Stimulated activated CD4-positive, alpha-beta T cell treated with anti-CD3 and anti-CD28 coated beads, Interleukin-12 subunit alpha, Interleukin-12 subunit beta, amount 100 ng/mL, for 24 hours (primary cell): ENCODE data around the gene OSBPL9.
"Not testable (repeated sequence)": the region's sequence is repeated elsewhere in the genome, so short reads cannot be mapped to it uniquely, and the experiment has no call there.

ENCODE experiments used
- DNase-seq, 2 experiments: peaks; one replicate each; pipeline ENCODE4 v3.0.0-alpha.2; 2020; ENCODE audit warnings: low read depth in 2 of 2

Gene OSBPL9

DNA sequence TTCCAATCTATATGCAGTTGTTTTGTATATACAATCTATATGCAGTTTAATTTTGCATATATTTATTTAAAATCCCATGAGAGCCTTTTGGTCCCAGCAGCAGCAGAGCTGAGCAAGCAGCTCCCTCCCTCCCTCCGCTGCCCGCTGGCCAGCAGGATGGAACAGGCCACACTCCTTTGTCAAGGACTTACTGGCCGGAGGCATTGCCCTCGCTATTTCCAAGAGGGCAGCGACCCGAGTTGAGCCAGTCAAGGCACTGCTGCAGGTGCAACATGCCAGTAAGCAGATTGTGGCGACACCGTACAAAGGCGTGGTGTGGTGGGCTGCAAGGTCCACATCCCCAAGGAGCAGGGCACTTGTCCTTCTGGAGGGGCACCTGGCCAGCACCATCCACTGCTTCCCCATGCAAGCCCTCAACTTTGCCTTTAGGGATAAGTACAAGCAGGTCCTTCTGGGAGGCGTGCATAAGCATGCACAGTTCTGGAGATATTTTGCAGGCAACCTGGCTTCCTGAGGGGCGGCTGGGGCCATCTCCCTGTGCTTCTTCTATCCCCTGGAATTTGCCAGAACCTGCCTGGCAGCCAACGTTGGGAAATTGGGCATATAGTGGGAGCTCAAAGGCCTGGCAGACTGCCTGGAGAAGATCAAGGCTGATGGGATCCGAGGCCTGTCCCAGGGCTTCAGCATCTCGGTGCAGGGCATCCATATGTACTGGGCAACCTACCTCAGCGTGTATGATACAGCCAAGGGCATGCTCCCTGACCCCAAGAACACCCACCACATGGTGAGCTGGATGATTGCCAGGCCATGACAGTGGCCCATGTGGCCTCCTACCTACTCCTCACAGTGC is 92.2 kb downstream of the OSBPL9 start:
- DNase-seq, result no peak

DNA sequence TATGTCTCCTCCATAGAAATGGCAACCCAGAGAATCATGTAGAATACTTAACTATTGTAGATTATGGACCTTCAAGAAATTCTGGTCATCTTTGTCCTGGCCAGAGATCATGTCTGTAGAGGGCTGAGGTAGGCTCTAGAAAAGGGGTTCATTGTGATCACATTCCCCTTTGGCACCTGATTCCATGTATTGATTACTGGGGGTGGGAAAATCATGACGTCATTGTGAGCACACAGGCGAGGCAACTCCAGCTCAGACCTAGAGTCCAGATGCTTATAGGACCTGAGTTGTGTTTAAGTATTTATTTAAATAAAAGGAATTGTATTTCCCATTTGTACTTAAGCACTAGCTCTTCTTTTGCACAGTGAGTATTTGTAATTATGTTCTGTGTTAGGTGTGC is 93.1 kb downstream of the OSBPL9 start:
- DNase-seq, result no peak

- DNase-seq, result no peak
Measured at GRCh38 chr1:51712590-51712989, 95.7 kb downstream of the OSBPL9 start.

GRCh38 chr1:51714374-51715019 is 97.6 kb downstream of the OSBPL9 start:
- no peak for DNase-seq

DNA sequence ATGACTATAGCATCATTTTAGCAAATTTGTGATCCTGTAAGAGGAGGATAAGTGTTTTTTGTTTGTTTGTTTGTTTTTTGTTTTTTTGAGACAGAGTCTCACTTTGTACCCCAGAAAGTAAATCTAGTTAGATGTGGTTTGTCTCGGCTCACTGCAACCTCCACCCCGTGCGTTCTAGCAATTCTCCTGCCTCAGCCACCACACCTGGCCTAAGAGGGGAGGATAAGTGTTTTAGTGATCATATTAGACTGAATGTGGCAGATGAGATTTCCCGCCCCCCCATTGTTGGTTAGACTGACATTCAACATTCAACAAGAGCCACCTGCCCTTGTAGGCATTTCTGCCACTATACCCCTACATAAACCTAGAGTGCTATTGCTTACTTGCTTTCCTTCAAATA is 98.5 kb downstream of the OSBPL9 start:
- no peak for DNase-seq

- no peak for DNase-seq
Measured at GRCh38 chr1:51716746-51717145, 99.9 kb downstream of the OSBPL9 start.

- no peak for DNase-seq
Measured at GRCh38 chr1:51717842-51718241, 101.0 kb downstream of the OSBPL9 start.

- DNase-seq, result no peak
Measured at GRCh38 chr1:51719146-51719545, 102.3 kb downstream of the OSBPL9 start.

DNA sequence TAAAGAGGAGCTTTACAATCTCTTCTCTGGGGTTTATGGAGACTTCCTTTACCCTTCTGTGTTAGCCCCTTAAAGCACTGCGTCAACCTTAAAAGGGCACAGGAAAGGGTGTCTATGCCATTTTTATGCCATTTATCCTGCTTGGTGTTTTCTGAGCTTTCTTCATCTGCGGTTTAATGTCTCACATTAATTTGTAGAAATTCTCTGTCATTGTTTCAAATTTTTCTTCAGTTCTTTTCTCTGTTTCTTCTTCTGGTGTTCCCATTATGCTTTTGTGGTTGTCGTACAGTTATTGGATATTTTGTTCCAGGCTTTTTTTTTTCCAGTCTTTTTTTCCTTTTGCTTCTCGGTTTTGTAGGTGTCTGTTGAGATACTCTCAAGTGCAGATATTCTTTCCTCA is 107.9 kb downstream of the OSBPL9 start:
- no peak for DNase-seq

GRCh38 chr1:51726051-51726450 is 109.2 kb downstream of the OSBPL9 start:
- DNase-seq, result no peak

- no peak for DNase-seq
Measured at GRCh38 chr1:51726544-51727225, 109.8 kb downstream of the OSBPL9 start.

- no peak for DNase-seq
Measured at GRCh38 chr1:51727366-51727765, 110.5 kb downstream of the OSBPL9 start.

DNA sequence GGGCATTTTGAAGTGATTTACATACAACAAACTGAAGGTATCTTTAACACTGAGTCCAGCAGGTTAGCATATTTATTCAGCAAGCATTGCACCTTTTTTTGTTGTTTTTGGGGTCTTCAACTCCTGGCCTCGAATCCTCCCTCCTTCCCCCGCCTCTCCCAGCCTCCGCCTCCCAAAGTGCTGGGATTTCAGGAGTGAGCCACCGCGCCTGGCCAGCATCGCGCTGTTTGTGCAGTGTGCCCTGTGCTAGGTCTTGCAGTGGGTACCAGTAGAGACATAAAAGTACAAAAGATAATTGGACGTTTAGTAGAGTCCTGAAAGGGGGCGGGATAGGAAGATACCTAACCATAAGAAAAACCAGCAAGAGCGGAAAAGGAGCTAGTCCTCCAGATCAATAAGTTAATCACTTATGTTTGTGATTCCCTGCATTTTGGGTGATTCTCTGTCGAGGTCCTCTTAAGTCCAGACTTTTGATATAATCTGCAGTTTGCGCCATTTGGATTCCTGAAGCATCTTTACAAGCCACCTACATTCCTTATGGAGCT is 111.8 kb downstream of the OSBPL9 start:
- DNase-seq, result no peak

DNA sequence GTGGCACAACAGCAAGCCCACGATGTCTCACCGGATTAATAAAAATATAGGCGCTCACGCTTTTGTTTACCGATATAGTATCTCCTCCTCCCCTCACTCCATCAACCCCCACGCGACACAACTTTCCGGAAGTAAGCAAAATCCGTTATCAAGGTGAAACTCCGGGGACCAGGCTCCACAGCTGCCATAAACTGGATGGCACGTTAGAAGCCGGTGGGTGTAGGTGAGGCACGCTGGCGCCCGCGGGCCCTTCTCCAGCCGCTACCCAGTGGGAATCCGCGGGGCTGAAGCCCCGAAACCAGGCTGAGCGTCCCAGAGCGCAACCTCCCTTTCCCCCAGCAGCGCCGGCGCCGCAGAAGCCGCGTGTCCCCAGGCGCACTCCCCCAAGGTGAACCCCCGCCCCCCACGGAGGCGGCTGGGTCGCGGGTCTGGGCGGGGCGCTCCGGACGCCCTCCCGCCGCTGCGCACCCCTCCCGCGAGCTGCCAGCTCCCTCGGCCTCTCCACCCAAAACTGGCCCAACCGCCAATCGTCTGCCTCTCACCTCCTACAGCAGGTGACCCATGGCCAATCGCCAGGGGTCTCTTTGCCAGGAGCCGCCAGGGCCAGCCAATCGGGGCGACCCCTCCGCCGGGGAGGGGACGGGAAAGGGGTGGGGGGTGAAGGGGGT is 112.4 kb downstream of the OSBPL9 start:
- peak; percentile 91 to 94 for DNase-seq

DNA sequence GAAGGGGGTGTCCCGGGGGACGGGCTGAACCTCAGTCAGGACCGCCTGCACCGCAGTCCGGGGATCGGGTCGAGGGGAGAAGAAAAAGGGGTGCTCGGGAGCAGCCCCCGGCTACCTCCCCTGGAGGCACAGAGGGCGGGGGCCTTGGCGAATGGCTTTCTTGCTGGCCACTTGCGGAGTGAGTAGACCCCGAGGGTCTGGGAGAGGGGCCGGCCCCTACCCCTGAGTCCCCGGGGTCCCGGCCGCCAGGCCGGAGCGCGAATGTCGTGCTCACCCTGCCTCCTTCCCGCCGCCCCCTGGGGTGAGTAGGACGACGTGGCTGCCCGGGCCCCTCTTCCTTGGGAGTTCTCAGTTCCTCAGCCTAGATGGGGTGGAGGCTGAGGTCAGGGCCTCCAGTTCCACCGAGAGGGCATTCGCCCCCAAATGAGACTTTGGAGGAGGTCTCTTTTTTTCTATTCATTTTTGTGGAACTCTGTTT is 113.0 kb downstream of the OSBPL9 start:
- no peak for DNase-seq

DNA sequence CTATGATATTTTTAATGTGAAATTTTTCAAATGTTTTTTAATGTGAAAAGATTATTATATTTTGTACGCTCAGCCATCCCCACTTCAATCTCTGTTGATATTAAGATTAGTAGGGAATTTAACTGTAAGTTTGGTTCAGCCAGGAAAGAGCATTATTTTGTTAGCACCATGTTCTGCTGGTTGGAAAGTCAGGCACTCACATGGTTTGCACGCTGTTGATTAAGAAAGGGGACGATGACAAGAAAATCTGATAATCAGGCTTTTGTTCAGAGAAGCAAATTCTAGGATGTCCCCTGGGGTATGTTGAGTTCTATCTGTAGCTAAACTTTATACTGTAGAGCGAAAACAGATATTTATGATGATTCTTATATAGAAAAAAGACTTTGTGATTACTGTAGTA is 115.1 kb downstream of the OSBPL9 start:
- no peak for DNase-seq

GRCh38 chr1:51732701-51733425 is 116.0 kb downstream of the OSBPL9 start:
- DNase-seq, result no peak

- not testable (repeated sequence) for DNase-seq
Measured at GRCh38 chr1:51733426-51733774, 116.5 kb downstream of the OSBPL9 start.

GRCh38 chr1:51733793-51734522 is 117.1 kb downstream of the OSBPL9 start:
- DNase-seq, result no peak
